CD4-positive, alpha-beta T cell treated with Interleukin-15 for 4 hours (primary cell): ENCODE measurements around the gene UNC5A.
A peak's percentile ranks its signal among the peaks of the same experiment; 100 is the strongest.

Experiments used
- DNase-seq: peaks from one replicate; pipeline ENCODE4 v3.0.0-alpha.2; 2020; ENCODE audit warnings: low spot score

Gene UNC5A

DNA sequence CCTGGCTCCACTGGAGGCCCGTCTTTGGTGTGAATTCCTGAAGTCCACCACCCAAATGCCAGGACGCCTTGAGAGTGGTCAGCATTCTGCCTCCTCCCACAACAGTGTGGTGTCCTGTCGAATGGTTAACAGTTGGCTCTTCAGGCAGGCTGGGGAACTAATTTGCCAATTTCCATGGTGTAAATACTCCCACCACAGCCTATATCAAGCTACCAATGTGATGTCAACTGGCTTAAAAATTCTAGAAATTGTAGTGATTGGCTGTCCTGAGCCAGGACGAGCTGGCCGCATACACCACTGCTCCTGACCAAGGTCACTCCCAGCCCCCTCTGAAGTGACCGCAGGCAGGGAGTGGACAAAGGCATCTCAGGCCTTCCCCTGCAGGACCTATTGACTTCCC is 11.1 kb downstream of the UNC5A start:
- no peak for DNase-seq

- no peak for DNase-seq
Observed at GRCh38 chr5:176822041-176822792, 11.9 kb downstream of the UNC5A start.

- no peak for DNase-seq
Observed at GRCh38 chr5:176822793-176823481, 12.6 kb downstream of the UNC5A start.

- no peak for DNase-seq
Observed at GRCh38 chr5:176823869-176824412, 13.6 kb downstream of the UNC5A start.

DNA sequence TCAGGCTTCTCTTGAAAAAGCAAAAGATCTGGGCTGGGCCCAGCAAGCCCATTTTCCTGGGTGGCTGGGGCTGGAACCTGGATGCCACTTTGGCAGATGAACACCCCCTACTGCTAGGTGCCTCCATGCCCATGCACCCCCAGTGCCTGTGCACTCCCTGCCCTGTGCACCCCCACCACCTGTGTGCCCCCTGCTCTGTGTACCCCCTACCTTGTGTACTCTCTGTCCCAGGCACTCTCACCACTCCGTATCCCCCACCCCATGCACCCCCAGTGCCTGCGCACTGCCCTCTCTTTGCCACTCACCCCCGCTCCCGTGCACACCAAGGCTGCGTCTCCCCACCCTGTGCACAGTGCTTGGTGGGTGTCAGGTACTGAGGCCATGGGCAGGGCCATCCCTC is 14.2 kb downstream of the UNC5A start:
- no peak for DNase-seq

DNA sequence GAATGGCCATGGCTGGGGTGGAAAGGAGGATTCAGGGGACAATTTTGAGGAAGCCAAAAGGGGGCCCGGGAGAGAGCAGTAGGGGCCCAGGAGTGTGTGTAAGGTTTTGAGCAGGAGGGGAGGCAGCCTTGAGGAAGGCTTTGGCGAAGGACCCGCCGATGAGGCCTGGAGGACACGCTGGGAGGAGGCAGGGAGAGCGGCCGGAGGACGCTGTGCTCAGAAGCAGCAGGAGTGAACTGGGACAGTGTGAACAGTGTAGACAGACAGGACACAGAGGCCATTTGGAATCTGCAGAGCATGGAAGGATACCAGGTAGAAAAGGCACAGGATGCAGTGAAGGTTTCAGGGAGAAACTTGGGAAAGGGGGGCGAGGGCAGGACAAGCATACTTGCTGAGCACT is 14.9 kb downstream of the UNC5A start:
- no peak for DNase-seq

DNA sequence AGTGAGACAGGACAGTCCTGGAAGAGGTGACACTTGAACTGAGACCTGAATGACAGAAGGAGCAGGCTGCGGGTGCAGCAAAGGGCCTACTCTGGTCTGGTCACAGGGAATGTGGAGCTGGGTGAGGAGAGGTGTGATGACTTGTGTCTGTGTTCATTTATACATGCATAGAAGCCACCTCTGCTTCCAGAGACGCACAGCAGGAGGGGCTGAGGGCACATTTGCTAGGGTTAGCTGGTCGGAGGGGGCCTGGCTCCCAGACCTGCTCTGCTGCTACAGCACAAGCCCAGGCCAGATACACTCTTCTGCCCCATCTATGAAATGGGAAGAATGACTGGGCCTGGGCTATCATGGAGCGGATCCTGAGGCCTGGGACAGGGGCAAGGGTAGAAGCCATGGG is 15.6 kb downstream of the UNC5A start:
- no peak for DNase-seq

DNA sequence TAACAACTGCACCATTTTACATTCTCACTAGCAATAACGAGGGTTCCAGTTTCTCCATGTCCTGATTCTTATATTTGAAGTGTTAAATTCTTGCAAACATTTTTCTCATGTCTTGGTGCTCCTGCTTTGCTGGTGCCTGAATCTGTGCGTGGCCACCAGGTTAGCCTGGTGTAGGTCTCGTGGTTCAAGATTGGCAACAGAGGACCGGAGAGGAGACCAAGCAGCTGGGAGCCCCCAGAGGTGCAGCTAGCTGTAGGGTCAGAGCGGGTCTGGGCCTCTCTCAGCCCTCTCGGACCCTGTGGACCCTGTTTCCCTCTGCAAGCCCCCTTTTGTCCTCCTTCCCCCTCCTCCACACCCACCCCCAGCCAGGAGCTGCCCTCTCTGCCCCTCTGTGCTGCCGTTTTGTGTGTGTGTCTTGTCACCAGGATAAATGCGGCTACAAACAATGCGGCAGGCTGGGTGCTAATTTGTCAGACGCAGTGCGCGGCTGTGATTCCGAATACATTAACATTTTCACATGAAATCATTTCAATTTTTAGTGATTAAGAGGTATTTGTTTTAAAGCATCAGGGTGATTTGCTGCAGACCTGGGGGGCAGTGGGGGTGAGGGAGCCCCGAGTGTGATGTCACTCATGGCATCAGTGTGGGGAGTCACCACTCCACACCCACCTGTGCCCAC is 17.5 kb downstream of the UNC5A start:
- DNase-seq: no peak

DNA sequence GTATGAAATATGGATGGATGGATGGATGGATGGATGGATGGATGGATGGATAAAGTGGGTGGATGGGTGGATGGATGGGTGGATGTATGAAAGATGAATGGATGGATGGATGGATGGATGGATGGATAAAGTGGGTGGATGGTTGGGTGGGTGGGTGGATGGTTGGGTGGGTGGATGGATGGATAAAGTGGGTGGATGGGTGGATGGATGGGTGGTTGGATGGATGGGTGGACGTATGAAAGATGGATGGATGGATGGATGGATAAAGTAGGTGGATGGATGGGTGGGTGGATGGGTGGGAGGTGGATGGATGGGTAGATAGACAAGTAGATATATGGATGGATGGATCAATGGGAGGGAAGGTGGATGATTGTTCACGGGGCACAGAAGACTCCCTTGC is 19.0 kb downstream of the UNC5A start:
- no peak for DNase-seq

- no peak for DNase-seq
Observed at GRCh38 chr5:176830422-176830994, 20.1 kb downstream of the UNC5A start.

DNA sequence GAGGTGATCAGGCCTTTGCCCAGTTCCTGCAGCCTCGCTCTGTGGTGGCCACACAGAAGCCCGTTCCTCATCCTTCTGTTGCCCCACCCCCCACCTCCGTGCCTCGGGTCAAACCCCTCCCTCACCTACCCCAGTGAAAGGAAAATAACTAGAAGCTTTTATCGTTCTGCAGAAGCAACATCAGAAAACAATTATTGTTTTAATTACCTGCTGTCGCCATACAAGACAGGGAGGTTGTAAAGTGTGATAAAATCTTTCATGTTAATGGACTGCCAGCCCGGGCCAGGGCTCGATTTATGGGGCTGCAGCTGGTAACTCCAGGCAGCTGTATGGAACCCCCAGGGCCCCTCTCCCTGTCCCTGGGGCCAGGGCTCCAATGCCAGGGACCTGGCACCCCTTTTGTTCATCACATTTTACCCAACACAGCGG is 20.6 kb downstream of the UNC5A start:
- DNase-seq: no peak

- DNase-seq: no peak
Observed at GRCh38 chr5:176831425-176831824, 21.1 kb downstream of the UNC5A start.

DNA sequence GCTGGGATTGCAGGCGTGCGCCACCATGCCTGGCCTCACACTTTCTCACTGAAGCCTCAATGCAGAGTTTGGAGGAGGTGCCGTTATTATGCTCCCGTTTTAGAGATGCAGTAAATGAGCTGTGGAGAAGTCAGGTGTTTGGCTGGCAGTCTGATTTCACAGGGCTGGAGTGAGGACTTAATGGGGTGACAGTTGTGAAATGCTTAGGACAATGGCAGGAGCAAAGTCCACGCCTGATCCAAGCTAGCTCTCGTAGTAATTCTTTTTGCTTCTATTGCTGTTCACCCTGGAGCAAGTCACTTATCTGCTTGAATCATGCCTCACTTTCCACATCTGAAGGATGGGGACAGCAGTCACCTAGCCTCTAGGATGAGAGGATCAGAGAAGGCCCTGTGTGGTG is 21.8 kb downstream of the UNC5A start:
- DNase-seq: no peak

DNA sequence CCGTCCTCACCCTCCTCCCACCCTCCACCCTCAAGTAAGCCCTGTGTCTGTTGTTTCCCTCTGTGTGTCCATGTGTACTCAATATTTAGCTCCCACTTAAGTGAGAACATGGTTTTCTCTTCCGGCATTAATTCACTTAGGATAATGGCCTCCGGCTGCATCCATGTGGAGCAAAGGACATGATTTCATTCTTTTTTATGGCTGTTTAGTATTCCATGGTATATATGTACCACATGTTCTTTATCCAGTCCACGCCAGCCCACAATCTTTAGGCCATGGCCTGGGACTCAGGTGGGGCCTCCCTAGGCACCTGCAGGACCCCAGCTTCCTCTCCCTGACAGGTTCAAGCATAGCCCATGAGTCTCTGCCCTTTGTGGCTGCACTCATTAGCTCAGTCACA is 22.9 kb downstream of the UNC5A start:
- DNase-seq: no peak

DNA sequence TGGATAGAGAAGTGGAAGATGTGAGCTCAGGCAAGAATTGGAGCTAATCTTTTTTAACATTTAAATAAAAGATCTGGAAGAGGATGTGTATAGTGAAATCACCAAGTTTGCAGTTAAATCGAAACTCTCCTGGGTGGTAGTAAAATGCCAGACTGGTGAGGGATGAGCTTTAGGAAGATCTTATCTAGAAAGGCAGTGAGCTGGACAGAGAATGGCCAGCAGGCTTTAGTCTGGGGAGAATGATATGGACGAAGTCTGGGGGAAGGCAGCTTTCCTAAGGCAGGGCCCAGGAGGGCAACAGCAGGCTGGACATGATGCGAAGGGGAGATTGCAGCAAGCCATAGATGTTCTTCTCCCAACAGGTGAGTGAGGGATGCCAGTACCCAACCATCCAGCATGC is 25.6 kb downstream of the UNC5A start:
- DNase-seq: no peak

GRCh38 chr5:176836811-176837706 is 26.7 kb downstream of the UNC5A start:
- DNase-seq: no peak

- DNase-seq: peak; percentile 45
Observed at GRCh38 chr5:176837707-176838115, 27.4 kb downstream of the UNC5A start.

DNA sequence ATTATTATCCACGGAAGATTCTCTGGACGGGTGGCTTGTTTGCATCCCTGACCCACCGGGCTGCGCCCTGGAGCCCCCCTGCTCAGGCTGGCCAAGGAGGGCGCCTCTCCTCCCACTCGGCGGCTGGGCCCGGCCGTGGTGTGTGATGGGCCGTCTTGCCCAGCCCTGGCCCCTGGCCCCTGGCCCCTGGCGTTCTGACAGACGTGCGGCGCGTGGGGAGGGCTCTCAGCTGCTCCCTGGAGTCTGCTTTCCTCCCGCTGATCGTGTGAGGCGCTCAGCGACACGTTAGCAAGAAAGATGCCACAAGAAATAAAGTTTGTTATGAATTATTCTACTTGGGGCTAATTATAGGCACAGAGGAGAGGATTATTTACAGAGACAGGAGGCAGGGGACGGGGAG is 33.3 kb downstream of the UNC5A start:
- no peak for DNase-seq

DNA sequence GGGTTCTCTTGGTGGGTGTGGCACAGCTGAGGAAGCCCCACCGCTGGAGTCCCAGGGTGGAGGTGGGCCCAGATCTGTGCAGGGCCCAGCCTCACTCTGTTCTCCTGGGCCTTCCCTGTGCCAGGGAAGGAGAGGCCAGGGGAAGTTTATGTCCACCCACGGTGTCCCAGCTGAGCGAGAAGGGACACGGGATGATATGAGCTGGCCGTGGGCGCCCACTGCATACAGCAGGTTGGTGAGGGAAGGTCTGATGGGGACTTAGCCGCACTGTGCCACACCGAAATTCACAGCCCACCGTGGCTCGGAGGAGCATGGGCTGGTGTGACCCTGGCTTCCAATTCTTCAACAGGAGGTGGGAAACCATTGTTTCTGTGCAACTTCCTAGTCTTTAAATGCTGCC is 33.9 kb downstream of the UNC5A start:
- DNase-seq: no peak

GRCh38 chr5:176844706-176845391 is 34.5 kb downstream of the UNC5A start:
- no peak for DNase-seq

GRCh38 chr5:176845392-176845713 is 35.0 kb downstream of the UNC5A start:
- no peak for DNase-seq
